Gastrocnemius medialis (tissue), 4 donors: ENCODE results near the gene NTRK1. TPM values are rescaled to one million over a fixed set of nuclear protein-coding genes. Genes with fewer than 3 reads are reported as not detected.

Experiments used
- ATAC-seq, 2 donors: fragments of 150-250 bp; one replicate each; pipeline ENCODE4 v1.9.1; 2016
- DNase-seq, 2 donors: peaks; one replicate each; pipeline ENCODE4 v3.0.0-alpha.2; 2019
- H3K27ac ChIP-seq, 4 donors: fragments of 200-600 bp; sonication (generic); 1 replicate in 1 of 4; 2 replicates in 3 of 4; pipeline ENCODE4 v1.5.1; 2016 to 2018; ENCODE audit warnings: mild to moderate bottlenecking in 2 of 4, moderate library complexity in 1 of 4
- H3K27me3 ChIP-seq, 3 donors: fragments of 200-600 bp; sonication (generic) in 2 of 3; 1 replicate in 1 of 3; 2 replicates in 2 of 3; pipeline versions ENCODE4 v1.5.1 to v1.6.0; 2016 to 2019; ENCODE audit warnings: mild to moderate bottlenecking in 1 of 3, moderate library complexity in 1 of 3
- H3K36me3 ChIP-seq, 2 donors: fragments of 200-600 bp; sonication (generic) in 1 of 2; one replicate each; pipeline ENCODE4 v1.5.1; 2017 to 2018
- H3K4me1 ChIP-seq, 2 donors: fragments of 200-600 bp; sonication (generic) in 1 of 2; one replicate each; pipeline ENCODE4 v1.5.1; 2016 to 2017; ENCODE audit warnings: mild to moderate bottlenecking in 2 of 2
- H3K4me3 ChIP-seq, 4 donors: fragments of 200-600 bp; sonication (generic) in 3 of 4; 1 replicate in 1 of 4; 2 replicates in 3 of 4; pipeline ENCODE4 v1.5.1; 2016 to 2019; ENCODE audit warnings: mild to moderate bottlenecking in 2 of 4
- H3K9me3 ChIP-seq, 3 donors: fragments of 200-600 bp; sonication (generic) in 2 of 3; 1 replicate in 1 of 3; 2 replicates in 2 of 3; pipeline ENCODE4 v1.5.1; 2016 to 2019
- POLR2A ChIP-seq, 2 donors: fragments of 450-650 bp; IDR thresholded peaks; one replicate each; pipeline ENCODE4 v1.6.1; 2017; ENCODE audit warnings: antibody characterized with exemption in 2 of 2, mild to moderate bottlenecking in 2 of 2, moderate library complexity in 2 of 2
- in situ Hi-C, 4 donors: fragments of 200-750 bp; cut with MboI; loops; one replicate each; pipeline versions ENCODE4 v1.15.0 to v1.8.0; 2017; ENCODE audit warnings: low sequenced_read_pairs in 4 of 4
- intact Hi-C: fragments of 100-400 bp; cut with DNase I; formaldehyde crosslinking; loops from one replicate; pipeline ENCODE4 v1.15.1; 2023; ENCODE audit warnings: low total_unique reads
- total RNA-seq, 4 donors: library from RNA; depleted of rRNA; stranded (reverse); fragments of >200 nt; gene quantifications; one replicate each; pipeline versions ENCODE4 v1.1.0 to v1.2.3, GENCODE V29; 2016
- TF ChIP-seq, protein P1 (sequence below), 5 experiments: fragments of 450-650 bp in 3 of 5; fragments of 200-600 bp in 2 of 5; sonication (generic) in 2 of 5; IDR thresholded peaks in 4 of 5; conservative IDR thresholded peaks in 1 of 5; 1 replicate in 4 of 5; 2 replicates in 1 of 5; pipeline ENCODE4 v1.5.1; 2016 to 2019; ENCODE audit warnings: antibody characterized with exemption in 5 of 5, mild to moderate bottlenecking in 3 of 5, moderate library complexity in 3 of 5

Gene NTRK1
- total RNA-seq, 4 donors from 2014 or later: 0.13 to 0.22 TPM; not detected in 2

DNA sequence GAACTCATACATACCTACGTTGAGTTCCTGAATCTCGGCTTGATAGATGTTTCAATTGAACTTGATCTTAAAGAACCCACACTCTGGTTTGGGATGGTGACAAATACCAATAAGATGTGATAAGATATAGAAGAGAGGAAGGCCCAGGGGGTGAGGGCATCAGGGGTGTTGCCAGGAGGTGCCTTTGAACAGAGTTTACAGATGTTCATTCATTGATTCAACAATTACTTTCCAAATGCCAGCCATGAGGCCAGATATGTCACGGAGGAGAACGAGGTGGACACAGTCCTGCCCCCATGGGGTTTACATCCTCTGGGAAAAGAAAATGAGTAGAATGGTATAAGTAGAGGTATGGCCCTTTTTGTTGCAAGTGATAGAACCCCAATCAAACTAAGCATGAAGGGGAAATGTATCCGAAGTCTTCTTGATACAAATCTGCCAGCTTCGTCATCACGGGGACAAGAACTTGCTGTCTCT lies 60.4 kb downstream of the NTRK1 start:
- TF ChIP-seq, protein P1, sequence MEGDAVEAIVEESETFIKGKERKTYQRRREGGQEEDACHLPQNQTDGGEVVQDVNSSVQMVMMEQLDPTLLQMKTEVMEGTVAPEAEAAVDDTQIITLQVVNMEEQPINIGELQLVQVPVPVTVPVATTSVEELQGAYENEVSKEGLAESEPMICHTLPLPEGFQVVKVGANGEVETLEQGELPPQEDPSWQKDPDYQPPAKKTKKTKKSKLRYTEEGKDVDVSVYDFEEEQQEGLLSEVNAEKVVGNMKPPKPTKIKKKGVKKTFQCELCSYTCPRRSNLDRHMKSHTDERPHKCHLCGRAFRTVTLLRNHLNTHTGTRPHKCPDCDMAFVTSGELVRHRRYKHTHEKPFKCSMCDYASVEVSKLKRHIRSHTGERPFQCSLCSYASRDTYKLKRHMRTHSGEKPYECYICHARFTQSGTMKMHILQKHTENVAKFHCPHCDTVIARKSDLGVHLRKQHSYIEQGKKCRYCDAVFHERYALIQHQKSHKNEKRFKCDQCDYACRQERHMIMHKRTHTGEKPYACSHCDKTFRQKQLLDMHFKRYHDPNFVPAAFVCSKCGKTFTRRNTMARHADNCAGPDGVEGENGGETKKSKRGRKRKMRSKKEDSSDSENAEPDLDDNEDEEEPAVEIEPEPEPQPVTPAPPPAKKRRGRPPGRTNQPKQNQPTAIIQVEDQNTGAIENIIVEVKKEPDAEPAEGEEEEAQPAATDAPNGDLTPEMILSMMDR (IDR thresholded peaks at IDR 0.05 in 4 of 5, conservative IDR thresholded peaks at IDR 0.05 in 1 of 5): no peak
- no peak for TF ChIP-seq POLR2A (IDR thresholded peaks at IDR 0.05)
- intact Hi-C loops: no loop called here
- in situ Hi-C loops: no loop called here

DNA sequence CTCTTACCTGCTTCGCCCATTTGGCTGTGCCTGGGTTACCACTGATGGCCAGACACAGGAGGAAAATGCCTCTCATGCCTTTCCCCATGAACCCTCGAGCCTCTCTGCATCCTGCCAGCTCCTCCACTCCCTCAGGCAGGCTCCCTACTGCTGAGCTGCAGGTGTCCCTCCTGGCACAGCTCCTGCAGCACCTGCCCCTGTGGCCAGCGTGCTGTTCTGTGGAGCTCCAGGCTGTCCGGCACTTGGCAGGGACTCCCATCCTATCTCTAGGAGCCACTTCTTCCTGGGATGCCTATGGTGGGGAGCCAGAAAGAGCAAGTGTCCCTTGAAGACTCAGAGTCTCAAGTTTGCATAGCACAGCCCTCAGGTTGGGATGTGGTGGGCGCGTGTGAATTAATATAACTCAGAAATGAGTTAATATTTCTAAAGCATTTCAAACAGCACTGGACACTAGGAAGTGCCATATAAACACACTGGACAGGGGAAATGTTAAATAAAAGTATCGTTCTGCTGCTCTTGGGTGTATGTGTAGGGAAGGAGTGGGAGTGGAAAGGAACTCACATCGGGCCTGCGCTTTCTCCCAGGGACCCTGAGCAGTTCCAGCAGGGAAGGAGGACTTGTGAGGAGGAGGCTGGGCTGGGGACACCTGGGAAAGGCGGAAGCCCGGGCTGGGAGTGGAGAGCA lies 62.5 kb downstream of the NTRK1 start:
- intact Hi-C loops: no loop called here
- no peaks in the 10 kb centered on the region for H3K9me3 ChIP-seq
- H3K4me1 ChIP-seq: peaks cover 3 to 17% of the 10 kb centered on the region in 2 donors
- no peak overlapping the region for H3K27ac ChIP-seq
- TF ChIP-seq, protein P1 (IDR thresholded peaks at IDR 0.05 in 4 of 5, conservative IDR thresholded peaks at IDR 0.05 in 1 of 5): no peak
- no peak for TF ChIP-seq POLR2A (IDR thresholded peaks at IDR 0.05)
- in situ Hi-C loops: no loop called here
- ATAC-seq: no peak
- no peak for DNase-seq
- H3K4me3 ChIP-seq: no peak overlapping the region
- peaks cover 74 to 93% (median 77%) of the 10 kb centered on the region in 3 donors for H3K27me3 ChIP-seq
- no peaks in the 10 kb centered on the region for H3K36me3 ChIP-seq

More for the DNA sequence above, 60.4 kb downstream of the NTRK1 start:
- Histone ChIP-seq H3K4me3 (no peak overlapping the region), H3K9me3 (no peaks in the 10 kb centered on the region), H3K36me3 (no peaks in the 10 kb centered on the region), H3K27me3 (peaks cover 57 to 74% (median 57%) of the 10 kb centered on the region in 3 donors), H3K4me1 (peaks cover 0 to 11% of the 10 kb centered on the region in 2 donors), H3K27ac (no peak overlapping the region)
- DNase-seq (no peak), ATAC-seq (no peak)

DNA sequence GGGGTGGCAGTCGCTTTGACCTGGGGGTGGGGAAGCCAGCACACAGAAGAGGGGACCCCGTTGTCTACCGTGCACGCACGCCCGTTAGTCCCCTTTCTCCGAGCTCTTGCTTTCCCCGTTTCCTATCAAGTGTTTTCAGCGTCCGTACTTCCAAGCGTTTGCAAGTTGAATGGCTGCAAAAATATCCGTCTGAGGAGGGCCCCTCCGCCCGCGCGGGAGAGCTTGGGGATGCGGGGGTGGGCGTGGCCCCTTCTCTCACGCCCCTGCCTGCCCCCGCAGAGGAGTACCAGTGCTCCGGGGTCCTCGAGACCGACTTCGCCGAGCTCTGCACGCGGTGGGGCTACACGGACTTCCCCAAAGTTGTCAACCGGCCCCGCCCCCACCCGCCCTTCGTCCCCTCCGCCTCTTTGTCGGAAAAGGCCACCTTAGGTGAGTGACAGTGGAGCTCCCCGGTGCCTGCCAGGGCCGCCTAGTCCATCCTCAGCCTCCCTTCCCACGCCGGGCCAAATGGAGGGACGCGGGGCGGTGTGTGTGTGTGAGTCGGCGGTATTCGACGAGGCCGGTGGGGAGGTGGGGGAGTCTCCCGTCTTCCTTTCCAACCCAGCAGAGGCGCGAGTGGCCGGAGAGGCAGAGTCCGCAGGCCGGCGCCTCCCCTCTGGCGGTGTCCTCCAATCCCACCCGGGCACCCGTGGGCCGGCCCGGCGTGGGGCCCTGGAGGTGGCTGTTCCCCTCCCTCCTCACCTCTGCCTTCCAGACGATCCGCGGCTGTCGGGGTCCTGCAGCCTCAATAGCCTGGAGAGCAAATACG lies 63.2 kb downstream of the NTRK1 start:
- ATAC-seq (no peak), DNase-seq (no peak)
- H3K4me3 ChIP-seq: no peak overlapping the region
- no peak for TF ChIP-seq POLR2A (IDR thresholded peaks at IDR 0.05)
- TF ChIP-seq, protein P1 (IDR thresholded peaks at IDR 0.05 in 4 of 5, conservative IDR thresholded peaks at IDR 0.05 in 1 of 5): no peak
- H3K9me3 ChIP-seq: no peaks in the 10 kb centered on the region
- in situ Hi-C loops: no loop called here
- peaks cover 3 to 17% of the 10 kb centered on the region in 2 donors for H3K4me1 ChIP-seq
- no peak overlapping the region for H3K27ac ChIP-seq
- H3K27me3 ChIP-seq: peaks cover 74 to 87% (median 81%) of the 10 kb centered on the region in 3 donors
- intact Hi-C loops: no loop called here
- no peaks in the 10 kb centered on the region for H3K36me3 ChIP-seq

DNA sequence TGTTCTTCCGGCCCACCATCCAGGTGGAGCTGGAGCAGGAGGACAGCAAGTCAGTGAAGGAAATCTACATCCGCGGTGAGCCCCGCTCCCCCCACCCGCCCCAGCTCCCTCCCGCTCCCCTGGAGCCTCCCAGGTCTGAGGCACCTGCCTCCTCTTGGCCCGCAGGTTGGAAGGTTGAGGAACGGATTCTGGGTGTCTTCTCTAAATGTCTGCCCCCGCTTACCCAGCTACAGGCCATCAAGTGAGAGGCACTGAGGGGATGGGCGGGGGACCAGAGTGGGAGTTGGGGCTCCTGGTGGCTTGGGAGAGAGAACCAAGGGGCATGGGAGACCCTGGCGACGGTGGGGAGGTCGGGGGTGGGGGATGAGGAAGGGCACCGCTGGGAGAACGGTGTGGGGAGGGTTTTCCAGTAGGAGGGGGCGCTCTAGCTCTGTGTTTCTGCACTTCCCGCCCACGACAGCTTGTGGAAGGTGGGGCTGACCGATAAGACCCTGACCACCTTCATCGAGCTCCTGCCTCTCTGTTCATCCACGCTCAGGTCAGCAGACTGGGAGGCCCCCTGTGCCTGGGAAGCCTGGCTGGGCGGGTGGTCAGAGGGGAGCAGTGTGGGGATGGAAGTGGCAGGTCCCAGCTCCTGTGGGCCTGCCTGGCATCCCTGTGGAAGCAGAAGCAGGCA lies 64.0 kb downstream of the NTRK1 start:
- DNase-seq (no peak), ATAC-seq (no peak)
- in situ Hi-C loops: no loop called here
- TF ChIP-seq, protein P1 (IDR thresholded peaks at IDR 0.05 in 4 of 5, conservative IDR thresholded peaks at IDR 0.05 in 1 of 5): no peak
- TF ChIP-seq POLR2A (IDR thresholded peaks at IDR 0.05): no peak
- intact Hi-C loops: no loop called here
- peaks cover 3 to 17% of the 10 kb centered on the region in 2 donors for H3K4me1 ChIP-seq
- no peak overlapping the region for H3K27ac ChIP-seq
- no peaks in the 10 kb centered on the region for H3K9me3 ChIP-seq
- H3K27me3 ChIP-seq: peaks cover 81 to 88% (median 88%) of the 10 kb centered on the region in 3 donors
- H3K4me3 ChIP-seq: no peak overlapping the region
- no peaks in the 10 kb centered on the region for H3K36me3 ChIP-seq
